Neural progenitor cell (in vitro differentiated cells): ENCODE measurements around the gene NT5DC2.

Experiments
- CTCF ChIP-seq: fragments of 200-600 bp; sonication (generic); IDR thresholded peaks from 2 replicates; pipeline ENCODE4 v1.5.1; 2017; ENCODE audit warnings: antibody characterized with exemption, mild to moderate bottlenecking
- EZH2 ChIP-seq: fragments of 200-600 bp; sonication (generic); IDR thresholded peaks from 2 replicates; pipeline ENCODE4 v1.6.1; 2017; ENCODE audit warnings: antibody characterized with exemption, mild to moderate bottlenecking, moderate library complexity
- EZH2phosphoT487 ChIP-seq: fragments of 200-600 bp; sonication (generic); IDR thresholded peaks from 2 replicates; pipeline ENCODE4 v1.6.1; 2017; ENCODE audit warnings: antibody characterized with exemption

- TF ChIP-seq CTCF (no peak), EZH2 (no peak), EZH2phosphoT487 (no peak)
These were observed 49.9 kb downstream of the NT5DC2 start for GRCh38 chr3:52483577-52484381.
